GM21447 (cell line): ENCODE data around the gene MACROD2.
"Not testable (repeated sequence)": the region's sequence is repeated elsewhere in the genome, so short reads cannot be mapped to it uniquely, and the experiment has no call there.

Source experiments
- ATAC-seq: cut with Tn5 transposase; IDR thresholded peaks from one replicate; pipeline ENCODE4 v1.9.1; 2021; ENCODE audit not compliant: unreplicated experiment

Gene MACROD2

DNA sequence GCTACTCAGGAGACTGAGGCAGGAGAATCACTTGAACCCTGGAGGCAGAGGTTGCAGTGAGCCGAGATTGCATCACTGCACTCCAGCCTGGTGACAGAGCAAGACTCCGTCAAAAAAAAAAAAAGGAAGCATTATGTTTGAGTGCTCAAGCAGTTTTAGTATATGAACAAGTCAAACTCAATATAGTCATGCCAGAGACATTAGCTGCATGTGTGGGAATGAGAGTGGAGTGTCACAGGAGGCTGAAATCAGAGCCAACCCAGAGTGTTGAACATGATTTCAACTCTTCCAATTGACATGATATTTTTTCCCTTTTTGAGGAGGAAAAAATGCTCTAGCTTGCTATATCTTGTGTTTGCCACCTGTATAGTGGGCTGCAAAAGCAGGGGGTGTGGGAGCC is 931.1 kb downstream of the MACROD2 start:
- not testable (repeated sequence) for ATAC-seq

DNA sequence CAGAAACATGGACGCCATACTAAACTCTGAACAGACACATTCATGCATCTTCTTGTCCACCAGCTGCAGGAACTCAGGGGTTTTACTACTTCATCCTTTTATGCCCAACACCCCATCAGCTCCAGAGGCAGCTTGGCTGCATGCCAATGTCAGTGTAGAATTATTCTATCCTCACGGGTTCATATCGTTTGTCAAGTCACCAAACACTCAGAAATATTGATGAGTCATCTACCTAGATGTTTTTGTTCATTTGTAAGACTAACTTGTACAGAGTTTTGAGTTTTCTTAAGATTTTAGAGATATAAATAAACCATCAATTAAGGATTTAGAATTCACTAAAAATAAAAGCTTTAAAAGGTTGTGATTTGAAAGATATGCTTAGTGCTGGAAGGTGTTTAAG is 932.8 kb downstream of the MACROD2 start:
- ATAC-seq = no peak

DNA sequence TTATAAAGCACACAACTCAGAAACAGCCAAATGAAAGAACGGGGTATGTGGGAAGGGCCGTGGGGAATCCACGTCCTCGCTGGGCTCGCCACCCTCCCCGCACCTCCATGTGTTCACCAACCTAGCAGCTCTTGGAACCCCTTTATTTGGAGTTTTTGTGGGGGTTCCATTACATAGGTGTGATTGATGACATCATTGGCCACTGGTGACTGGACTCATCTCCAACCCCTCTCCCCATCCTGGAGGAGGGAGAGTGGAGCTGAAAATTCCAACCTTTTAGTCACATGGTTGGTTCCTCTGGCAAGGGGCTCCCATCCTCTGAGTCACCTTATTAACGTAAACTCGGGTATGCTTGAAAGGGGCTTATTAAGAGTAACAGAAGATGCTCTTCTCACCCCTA is 934.1 kb downstream of the MACROD2 start:
- no peak for ATAC-seq

DNA sequence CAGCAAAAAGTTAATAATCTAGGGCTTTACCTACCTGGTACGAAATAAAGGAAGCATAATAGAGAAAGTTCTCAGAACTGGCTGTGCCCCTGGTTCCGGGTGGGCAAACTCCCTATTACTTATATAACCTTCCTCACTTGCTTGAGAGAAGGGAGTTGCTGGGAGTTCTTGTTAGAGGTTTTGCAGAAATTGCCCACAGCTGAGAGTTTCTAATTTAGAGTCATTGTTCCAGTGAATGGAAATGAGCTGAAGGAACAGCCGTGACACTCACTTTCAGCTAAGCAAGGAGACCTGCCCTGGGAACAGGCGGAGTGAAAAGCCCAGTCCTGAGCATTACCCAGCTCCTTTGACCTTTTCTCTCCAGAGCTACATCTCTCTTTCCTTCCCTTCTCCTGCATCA is 936.7 kb downstream of the MACROD2 start:
- no peak for ATAC-seq

DNA sequence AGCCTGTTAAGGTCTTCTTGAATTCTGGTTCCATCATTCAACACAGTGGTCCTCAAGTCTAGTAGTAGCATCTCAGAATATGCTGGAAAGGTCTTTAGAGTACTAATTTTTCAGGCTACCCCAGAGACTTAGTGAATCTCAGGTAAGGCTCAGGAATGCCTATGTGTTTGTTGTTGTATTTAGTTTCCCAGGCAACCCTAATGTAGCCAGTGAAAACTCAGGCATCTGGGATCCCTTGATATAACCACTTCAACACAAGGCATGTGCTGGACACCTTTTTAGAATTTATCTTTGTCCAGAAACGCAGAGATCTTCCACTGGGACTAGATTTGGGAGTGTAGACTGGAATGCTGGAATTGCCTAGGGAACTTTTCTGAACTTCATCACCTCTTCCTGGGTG is 940.0 kb downstream of the MACROD2 start:
- no peak for ATAC-seq

DNA sequence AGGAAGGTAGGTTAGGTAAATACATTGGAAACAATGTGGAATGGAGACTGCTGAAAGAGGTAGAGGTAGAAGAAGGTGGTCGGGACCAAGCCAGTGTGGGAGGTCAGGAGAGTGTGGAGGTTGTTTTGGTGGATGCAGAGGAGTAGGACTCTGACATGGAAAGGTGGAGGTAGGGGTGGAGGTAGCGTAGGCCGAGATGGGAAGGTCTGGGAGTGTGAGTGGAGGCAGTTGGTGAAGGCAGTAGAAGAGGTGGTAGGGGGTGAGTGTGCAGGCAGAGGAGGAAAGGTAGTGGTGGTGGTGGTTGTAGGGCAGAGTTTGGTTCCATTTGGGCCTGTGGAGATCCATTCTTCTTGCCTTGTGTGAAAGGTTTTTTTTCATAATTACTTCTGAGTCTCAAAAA is 941.7 kb downstream of the MACROD2 start:
- ATAC-seq = no peak

DNA sequence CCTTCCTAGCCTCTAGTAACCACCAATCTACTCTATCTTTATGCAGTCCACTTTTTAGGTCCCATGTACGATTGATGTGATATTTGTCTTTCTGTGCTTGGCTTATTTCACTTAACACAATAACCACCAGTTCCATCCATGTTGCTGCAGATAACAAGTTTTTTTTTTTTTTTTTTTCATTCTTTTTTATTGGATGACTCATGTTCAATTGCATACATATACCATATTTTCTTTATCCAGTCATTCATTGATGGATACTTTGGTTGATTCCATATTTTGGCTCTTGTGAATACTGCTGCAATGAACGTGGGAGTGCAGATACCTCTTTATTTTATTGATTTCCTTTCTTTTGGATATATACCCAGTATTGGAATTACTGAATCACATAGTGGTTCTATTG is 942.5 kb downstream of the MACROD2 start:
- ATAC-seq = no peak

DNA sequence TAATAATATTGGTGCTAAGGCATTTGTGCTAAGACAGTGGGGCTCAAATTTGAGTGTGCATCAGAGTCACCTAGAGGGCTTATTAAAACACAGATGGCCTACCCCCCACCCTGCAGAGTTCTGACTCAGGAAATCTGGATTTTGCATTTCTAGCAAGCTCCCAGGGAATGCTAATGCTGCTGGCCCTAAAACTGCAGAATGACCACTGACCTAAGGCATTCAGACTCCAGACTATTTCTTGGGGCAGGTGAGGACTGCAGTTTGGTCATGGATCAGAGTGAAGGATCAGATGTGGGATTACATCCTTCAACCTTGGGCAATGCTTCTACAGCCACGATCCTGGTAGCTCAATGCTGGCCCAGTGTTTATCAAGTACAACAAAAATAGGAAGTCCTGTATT is 952.2 kb downstream of the MACROD2 start:
- ATAC-seq = no peak

DNA sequence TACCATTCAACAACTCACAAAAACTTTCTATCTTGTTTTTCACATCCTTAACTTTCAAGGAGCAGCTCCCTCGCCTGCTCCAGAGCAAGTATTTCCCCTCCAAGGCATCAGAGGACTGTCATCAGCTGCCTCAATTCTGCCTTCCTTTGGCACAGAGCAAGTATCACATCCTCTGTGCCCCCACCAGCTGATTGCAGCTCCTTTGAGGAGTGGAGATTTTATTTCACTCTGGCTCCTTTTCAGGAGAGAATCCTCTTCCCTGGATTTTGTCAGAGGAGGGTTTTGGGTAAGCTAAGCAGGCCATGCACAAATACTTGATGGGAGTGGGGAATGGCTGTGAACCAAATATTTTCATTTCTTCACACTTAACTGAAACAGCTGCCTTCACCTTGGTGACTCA is 952.6 kb downstream of the MACROD2 start:
- ATAC-seq = no peak

DNA sequence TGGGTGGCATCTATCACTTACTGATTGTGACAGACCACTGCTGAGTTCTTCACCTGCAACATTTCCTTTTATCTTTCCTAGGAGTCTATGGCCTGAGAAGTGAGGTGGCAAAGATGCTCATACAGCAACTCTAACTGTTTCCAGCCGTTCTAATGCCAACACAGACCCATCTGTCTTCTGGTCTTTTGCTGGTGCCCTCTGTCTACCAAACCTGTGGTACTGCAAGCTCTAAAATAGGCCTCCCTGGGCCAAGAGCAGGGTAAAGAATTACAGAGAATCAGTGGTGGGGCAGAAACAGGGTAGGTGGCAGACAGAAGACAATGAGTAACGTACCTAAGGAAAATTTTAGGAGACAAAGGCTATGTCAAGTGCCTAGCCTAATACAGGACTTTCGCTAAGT is 953.1 kb downstream of the MACROD2 start:
- ATAC-seq = no peak

DNA sequence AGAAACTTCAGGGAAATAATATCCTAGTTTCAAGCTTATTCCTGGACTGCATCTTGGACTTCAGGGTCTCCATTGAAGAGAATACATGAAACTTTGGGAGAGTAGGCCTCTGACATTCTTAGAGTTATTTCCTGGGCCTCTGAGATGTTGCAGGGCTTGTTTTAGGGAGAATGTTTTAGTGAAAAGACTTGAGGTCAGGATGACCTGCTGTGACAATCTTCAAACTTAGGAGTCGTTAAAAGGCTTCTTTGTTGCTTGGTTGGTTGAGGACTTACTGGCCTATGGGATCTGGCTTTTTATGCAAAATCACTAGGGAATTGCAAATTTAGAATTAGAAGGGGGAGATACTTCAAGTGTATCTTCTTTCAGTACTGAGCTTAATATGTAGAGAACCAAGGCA is 955.3 kb downstream of the MACROD2 start:
- no peak for ATAC-seq

DNA sequence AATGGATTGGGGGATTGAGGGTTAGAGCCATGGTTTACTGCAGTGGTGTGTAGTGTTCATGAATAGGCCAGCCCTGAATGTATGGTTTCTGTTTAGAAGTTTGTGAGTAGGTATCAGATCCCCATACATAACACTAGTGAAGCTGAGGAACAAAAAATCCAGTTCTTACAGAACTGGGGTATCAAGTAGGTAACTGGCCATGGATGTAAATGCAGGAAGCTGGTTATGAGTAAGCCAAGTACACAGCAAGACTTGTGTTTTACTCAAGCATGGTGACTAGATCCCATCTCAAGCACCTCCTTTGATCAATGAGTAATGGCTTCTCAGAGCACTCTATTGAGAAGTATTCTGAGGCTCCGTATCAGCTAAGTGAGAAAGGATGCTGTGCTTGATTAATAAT is 955.8 kb downstream of the MACROD2 start:
- ATAC-seq = peak; percentile 45

DNA sequence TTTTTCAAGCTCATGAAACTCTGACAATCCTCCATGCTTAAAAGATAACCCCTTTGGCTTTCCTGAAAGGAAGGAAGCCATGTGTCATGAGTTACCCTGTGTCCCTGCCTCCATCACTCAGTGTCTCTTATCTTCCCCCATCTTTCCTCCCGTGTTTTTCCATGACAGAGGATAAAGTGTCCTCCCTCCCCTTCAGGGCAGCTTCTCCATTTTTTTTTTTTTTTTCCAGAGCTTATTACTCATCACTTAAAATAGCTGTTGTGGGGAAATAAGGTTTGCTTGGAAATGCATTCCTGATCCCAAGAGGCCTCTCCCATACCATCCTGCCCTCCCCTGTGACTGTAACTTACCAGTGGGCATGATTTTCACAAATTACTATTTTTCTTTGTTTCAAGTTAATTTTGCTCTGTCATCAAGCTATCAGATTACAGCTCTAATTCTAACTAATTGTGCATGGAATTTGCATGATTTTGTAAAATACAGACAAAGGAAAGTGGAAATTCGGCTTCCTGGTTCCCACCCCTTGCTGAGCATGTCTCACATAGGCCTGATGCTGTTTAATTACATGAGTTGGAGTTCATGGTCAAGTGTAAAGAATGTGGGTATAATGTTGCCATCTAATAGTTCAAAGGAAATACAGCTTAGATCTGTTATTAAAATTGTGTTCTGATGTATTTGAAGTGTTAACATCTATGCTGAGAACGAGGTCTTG is 956.5 kb downstream of the MACROD2 start:
- ATAC-seq = no peak

DNA sequence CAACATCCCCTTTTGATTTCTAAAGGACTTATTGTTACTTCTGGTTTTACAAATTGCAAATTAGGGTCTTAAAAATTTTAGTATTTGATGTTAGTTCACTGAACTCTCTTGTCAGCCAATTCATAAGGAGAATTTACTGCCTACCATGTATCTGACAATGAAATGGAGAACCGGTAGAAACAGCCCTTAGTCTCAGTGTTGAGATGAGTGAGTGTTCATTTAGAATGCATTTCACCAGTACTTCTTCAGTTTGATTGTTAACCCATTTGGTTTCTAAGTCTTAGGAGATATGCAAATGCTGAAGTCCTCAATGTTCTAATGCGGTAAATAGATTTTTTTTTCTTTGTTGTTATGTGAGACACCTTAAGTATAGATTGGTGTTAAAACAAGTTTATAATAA is 958.4 kb downstream of the MACROD2 start:
- no peak for ATAC-seq

DNA sequence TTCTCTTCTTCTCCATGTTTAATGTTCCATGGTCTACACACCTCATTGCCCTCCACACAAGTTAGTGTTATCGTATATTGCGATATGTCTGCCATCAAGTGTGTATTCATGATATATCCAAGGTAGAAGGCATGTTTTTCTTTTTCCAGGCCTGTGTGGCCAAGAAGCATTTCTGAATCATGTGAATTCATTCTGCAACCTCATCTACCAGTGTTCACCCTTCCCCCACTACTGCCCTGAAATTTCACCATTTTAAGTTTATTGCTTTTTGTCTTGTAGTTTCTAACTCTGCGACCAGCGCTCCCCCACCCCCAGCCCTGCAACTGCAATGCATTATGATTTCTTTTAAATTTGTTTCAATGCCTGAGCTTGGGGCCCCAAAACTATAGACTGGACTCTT is 960.1 kb downstream of the MACROD2 start:
- ATAC-seq = no peak

DNA sequence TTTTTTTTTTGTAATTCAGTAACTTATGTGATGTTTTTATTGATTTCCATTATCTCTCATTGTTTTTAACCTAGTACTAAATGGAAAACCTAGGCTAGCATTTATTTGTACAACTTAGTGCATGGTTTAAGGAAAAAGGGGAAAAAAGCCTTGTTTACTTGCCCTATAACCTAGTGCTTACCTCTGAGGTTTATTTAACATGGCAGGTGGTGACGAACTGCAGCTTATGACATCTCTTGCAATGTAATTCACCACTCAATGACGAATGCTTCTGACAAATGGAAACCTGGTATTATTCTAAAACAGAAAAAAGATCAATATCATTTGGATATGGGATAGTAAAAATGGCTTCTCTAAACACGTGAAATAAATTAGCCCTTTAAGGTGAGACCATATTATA is 960.7 kb downstream of the MACROD2 start:
- ATAC-seq = no peak

DNA sequence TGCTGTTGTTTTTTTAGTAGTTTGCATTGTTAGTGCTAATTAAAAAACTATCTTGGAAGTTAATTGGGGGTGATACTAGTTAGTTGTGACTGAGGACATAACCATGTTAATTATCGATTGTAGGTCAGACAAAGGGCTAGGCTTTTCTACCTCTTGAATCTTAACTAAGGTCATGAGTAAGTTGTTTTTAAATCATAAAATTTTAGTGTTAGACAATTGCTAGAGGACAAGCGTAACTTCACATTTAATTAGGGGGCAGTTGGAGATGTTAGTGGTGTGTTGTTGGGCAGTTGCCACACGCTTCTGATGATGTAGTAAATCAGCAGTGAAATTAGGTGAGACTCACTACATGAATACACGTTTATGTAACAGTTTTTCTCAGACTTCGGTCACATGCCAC is 961.2 kb downstream of the MACROD2 start:
- no peak for ATAC-seq

DNA sequence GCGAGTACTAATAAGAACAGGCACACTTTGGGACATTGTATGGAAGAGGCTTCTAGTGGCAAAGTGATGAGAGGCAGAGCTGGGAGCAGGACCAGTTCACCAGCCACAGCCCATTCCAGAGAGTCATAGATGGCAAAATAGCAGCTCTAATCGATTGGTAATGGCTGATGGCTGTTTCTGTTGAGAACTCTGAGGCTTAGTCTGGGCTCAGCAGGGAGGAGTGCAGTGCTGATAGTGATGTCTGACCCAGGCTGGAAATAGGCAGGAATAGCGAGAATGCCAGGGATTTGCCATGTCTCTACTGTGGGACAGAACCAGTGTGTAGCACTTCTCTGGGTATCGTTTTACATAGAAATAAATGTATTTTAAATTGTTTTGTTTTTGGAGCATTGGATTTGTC is 962.1 kb downstream of the MACROD2 start:
- no peak for ATAC-seq

DNA sequence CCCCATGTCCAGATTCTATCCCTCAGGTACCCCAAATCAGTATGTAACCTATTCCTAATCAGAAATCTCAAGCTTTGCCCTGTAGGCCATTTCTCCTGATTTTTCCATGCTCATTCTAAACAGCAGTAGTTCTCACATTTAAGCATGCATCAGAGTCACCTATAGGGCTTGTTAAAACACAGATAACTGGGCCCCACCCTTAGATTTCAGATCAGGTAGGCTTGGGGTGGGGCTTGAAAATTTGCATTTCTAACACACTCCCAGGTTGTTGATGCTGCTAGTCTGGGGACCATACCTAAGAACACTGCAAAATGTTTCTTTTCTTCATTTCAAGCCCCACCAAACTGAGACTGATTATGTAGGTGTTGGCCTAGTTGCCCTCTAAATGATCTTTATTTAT is 963.3 kb downstream of the MACROD2 start:
- ATAC-seq = no peak

DNA sequence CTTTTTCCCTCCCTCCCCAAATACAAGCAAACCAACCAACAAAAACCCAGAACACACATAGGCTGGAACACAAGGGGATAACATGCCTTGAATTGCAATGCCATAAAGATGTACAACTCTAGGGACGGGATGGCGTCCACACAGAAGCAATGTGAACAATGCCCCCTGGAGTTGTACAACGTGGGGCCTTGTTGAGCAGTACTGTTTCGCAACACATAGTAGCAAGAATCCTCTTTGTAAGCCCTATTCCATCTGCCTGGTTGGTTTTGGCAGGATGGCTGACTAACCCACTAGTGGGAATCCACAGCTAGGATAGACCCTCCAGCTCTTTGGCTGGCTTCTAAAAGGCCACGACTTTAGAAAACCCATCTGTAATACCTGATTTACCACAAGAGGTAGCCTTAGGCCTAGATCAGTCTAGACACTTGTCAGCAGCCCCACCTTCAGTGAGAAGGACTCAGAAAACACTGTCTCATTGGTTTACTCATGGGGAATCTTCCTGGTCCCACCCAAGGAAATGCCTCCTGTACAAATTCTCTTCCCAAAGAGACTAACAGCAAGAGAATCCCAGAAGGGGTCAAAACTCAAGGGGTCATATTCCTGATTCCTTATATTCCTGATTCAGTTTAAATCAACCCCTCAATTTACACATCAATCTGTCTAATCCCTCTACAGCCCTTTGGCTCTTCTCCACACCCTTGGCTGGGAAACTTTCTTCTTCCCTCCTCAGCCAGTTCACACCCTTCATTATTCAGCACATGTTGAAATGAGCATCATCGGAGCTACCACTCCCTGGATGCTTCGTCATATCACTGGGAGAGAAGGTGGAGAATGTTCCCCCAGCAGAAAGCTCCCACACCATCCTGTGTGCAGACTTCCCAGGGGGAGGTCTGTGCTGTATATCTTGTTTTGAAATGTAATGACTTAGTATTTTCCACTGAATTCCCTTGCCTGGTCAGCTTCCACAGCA is 964.5 kb downstream of the MACROD2 start:
- ATAC-seq = no peak

DNA sequence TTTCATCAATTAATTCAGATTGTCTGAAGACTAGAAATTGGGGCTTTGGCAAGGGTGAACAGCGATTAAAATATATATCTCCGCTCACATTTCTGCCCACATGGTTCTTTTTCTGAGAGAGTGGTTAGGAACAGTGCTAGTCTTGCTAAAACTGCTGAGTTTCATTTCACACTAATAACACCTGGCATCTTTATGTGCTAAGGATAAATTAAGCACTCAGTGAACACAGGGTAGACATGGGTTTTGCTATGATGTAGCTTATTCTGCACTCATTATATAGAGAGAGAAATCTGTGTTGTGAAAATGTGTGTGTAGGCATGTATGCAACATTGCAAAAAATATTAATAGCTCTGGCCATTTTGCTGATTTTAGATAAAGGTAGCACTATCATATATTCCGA is 965.5 kb downstream of the MACROD2 start:
- no peak for ATAC-seq

DNA sequence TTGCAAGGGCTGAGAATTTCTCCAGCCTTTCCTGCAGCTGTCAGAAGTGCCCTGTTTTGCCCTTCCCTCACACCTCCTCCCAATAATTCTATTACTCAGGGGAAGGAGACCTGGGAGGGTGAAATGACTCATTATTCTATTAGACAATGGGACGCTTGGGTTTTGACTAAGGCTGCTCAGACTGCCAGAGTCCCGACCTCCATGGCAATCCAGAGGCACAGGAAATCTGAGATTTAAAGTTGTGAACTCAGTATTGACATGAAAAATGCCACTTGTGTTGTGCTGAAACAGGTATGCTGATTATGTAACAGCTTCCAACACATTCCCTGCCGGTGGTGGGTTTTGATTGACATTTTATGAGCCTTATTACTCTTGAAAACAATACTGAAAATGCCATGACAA is 967.9 kb downstream of the MACROD2 start:
- ATAC-seq = no peak
